IMR-90 (cell line): Measurements from ENCODE around the gene EDDM13.

Experiments used
- MAFK ChIP-seq: IDR thresholded peaks from 2 replicates; pipeline ENCODE4 v1.6.1; 2012; ENCODE audit warnings: low read depth, low read length, improper control_type of control experiment
- POLR2A ChIP-seq: IDR thresholded peaks from 2 replicates; pipeline ENCODE4 v1.6.1; 2012; ENCODE audit warnings: mild to moderate bottlenecking, low read depth, low read length
- RAD21 ChIP-seq: IDR thresholded peaks from 2 replicates; pipeline ENCODE4 v1.6.1; 2012; ENCODE audit warnings: low read length, improper control_type of control experiment
- TF ChIP-seq, protein P1 (sequence below): conservative IDR thresholded peaks from 2 replicates; pipeline ENCODE4 v1.5.1; 2012; ENCODE audit warnings: mild to moderate bottlenecking, low read depth, low read length, improper control_type of control experiment

DNA sequence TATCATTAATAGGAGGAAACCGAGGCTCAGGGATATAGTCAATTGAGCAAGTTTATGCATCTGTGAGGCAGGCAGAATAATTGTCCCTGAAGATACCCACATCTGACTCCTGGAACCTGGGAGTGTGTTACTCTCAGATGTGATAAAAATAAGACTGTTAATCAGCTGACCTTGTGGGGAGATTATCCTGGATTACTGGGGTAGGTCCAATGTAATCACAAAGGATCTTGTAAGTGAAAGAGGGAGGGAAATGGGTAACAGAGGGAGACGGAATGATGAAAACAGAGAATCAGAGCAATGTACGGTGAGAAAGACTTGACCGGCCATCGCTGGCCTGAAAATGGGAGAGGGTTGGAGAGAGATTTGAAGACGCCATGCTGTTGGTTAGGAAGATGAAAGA lies 3.2 kb upstream of the EDDM13 start:
- TF ChIP-seq, protein P1, sequence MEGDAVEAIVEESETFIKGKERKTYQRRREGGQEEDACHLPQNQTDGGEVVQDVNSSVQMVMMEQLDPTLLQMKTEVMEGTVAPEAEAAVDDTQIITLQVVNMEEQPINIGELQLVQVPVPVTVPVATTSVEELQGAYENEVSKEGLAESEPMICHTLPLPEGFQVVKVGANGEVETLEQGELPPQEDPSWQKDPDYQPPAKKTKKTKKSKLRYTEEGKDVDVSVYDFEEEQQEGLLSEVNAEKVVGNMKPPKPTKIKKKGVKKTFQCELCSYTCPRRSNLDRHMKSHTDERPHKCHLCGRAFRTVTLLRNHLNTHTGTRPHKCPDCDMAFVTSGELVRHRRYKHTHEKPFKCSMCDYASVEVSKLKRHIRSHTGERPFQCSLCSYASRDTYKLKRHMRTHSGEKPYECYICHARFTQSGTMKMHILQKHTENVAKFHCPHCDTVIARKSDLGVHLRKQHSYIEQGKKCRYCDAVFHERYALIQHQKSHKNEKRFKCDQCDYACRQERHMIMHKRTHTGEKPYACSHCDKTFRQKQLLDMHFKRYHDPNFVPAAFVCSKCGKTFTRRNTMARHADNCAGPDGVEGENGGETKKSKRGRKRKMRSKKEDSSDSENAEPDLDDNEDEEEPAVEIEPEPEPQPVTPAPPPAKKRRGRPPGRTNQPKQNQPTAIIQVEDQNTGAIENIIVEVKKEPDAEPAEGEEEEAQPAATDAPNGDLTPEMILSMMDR, result no peak
- TF ChIP-seq POLR2A (no peak), MAFK (no peak), RAD21 (no peak)
